T-helper 1 cell treated with Interleukin-12 subunit alpha and Interleukin-12 subunit beta and Interleukin-4 antibody, amounts not matched to agents 30 ng/mL and 1 ng/mL, for 36 hours (primary cell): ENCODE measurements around the gene OR2W1. TPM values are rescaled to one million over a fixed set of nuclear protein-coding genes. Genes with fewer than 3 reads are reported as not detected.

Experiments
- intact Hi-C: fragments of 100-400 bp; cut with micrococcal nuclease; formaldehyde crosslinking; loops from one replicate; pipeline ENCODE4 v1.15.1; 2024
- total RNA-seq: library from RNA; stranded (reverse); gene quantifications from 2 replicates; pipeline ENCODE4 v1.2.3, GENCODE V29; 2022

The OR2W1 gene
- total RNA-seq, 1 donor from 2014 or later, result not detected

GRCh38 chr6:29005183-29005885 lies 39.6 kb downstream of the OR2W1 start, which contains the start of gene ZNF311:
TSS of gene ZNF311 (minus strand) at chr6:29005315. CDS start at chr6:29003954, 1,361 bp downstream.
- intact Hi-C loops, result loop anchor here (1.0 kb wide), 2 partner anchors 82 to 121 kb away; partner anchors contain the start of gene TRIM27

GRCh38 chr6:28996844-28997510 lies 48.0 kb downstream of the OR2W1 start:
- intact Hi-C loops, result no loop called here

- intact Hi-C loops, result no loop called here
These were observed 49.8 kb downstream of the OR2W1 start for GRCh38 chr6:28995093-28995650.

Other genes with a start within 250 kb of the OR2W1 start
- gene TRIM27, start 121.2 kb downstream of the OR2W1 start, total RNA-seq, result 64.1 and 64.7 TPM in 2 replicates
- 0.44 and 0.66 TPM in 2 replicates for gene ZNF311, start 39.9 kb downstream of the OR2W1 start, total RNA-seq
- gene OR2B3, start 42.1 kb upstream of the OR2W1 start, total RNA-seq, result not detected in 2 replicates
- gene OR2J1, start 54.3 kb upstream of the OR2W1 start, total RNA-seq, result not detected in 2 replicates
- not detected in 2 replicates for gene OR2J3, start 62.9 kb upstream of the OR2W1 start, total RNA-seq
- not detected in 2 replicates for gene OR2J2, start 125.7 kb upstream of the OR2W1 start, total RNA-seq